Breast epithelium (tissue), 3 donors: ENCODE measurements around the gene GPC6.

ENCODE experiments used
- POLR2A ChIP-seq: fragments of 450-650 bp; IDR thresholded peaks from one replicate; pipeline ENCODE4 v1.6.1; 2016; ENCODE audit warnings: antibody characterized with exemption, mild to moderate bottlenecking, moderate library complexity
- POLR2AphosphoS5 ChIP-seq, 3 donors: sonication (generic); formaldehyde crosslinking; IDR thresholded peaks; one replicate each; pipeline ENCODE4 v1.6.1; 2017; ENCODE audit warnings: antibody characterized with exemption in 3 of 3
- TF ChIP-seq, protein P1 (sequence below), 3 donors: fragments of 450-650 bp; IDR thresholded peaks; one replicate each; pipeline ENCODE4 v1.5.1; 2016 to 2017; ENCODE audit warnings: antibody characterized with exemption in 3 of 3, mild to moderate bottlenecking in 3 of 3, moderate library complexity in 3 of 3

DNA sequence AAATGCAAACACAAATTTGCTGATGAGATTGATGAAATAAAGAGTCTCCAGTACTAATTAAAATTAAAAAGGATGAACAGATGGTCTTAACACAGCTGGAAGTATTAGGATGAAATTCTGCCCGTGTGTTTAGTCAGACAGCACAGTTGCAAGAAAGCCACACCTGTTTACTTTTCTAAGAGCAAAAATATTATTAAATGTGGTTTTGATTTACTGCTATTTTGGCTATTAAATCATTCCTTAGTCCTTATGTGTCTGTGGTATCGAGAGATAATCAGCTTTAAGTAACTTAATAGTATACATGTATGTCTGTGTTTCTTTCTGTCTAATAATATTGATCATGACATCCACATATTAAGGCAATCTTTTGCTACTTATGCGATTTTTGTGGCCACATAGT, 494.9 kb downstream of the GPC6 start:
- TF ChIP-seq POLR2A (no peak), POLR2AphosphoS5 (IDR thresholded peaks at IDR 0.05) (no peak)
- TF ChIP-seq, protein P1, sequence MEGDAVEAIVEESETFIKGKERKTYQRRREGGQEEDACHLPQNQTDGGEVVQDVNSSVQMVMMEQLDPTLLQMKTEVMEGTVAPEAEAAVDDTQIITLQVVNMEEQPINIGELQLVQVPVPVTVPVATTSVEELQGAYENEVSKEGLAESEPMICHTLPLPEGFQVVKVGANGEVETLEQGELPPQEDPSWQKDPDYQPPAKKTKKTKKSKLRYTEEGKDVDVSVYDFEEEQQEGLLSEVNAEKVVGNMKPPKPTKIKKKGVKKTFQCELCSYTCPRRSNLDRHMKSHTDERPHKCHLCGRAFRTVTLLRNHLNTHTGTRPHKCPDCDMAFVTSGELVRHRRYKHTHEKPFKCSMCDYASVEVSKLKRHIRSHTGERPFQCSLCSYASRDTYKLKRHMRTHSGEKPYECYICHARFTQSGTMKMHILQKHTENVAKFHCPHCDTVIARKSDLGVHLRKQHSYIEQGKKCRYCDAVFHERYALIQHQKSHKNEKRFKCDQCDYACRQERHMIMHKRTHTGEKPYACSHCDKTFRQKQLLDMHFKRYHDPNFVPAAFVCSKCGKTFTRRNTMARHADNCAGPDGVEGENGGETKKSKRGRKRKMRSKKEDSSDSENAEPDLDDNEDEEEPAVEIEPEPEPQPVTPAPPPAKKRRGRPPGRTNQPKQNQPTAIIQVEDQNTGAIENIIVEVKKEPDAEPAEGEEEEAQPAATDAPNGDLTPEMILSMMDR (IDR thresholded peaks at IDR 0.05), result no peak
